Mucosa of descending colon (tissue), 3 donors: ENCODE data around the gene SNX32. TPM values are rescaled to one million over a fixed set of nuclear protein-coding genes. Genes with fewer than 3 reads are reported as not detected.

Experiments
- ATAC-seq: fragments of 200-7000 bp; cut with Tn5 transposase; one replicate; pipeline ENCODE4 v1.9.1; 2020; ENCODE audit warnings: mild to moderate bottlenecking, moderate library complexity
- DNase-seq, 3 donors: peaks; one replicate each; pipeline ENCODE4 v3.0.0-alpha.2; 2020
- H3K36me3 ChIP-seq: fragments of 200-600 bp; one replicate; pipeline ENCODE4 v1.8.0; 2021; ENCODE audit warnings: low read depth, mild to moderate bottlenecking
- H3K4me1 ChIP-seq: fragments of 200-600 bp; one replicate; pipeline ENCODE4 v1.8.0; 2021; ENCODE audit warnings: low read depth, mild to moderate bottlenecking
- H3K4me3 ChIP-seq: fragments of 200-600 bp; one replicate; pipeline ENCODE4 v1.8.0; 2021; ENCODE audit warnings: mild to moderate bottlenecking
- H3K9me3 ChIP-seq: fragments of 200-600 bp; one replicate; pipeline ENCODE4 v1.8.0; 2021; ENCODE audit warnings: mild to moderate bottlenecking
- intact Hi-C, 2 donors: fragments of 100-400 bp; cut with DNase I in 1 of 2; cut with micrococcal nuclease in 1 of 2; formaldehyde crosslinking; loops; one replicate each; pipeline versions ENCODE4 v1.11.0 to v1.11.1; 2022; cut with DNase I, micrococcal nuclease
- total RNA-seq, 3 donors: library from RNA; stranded (reverse); fragmentation: NEBNext Ultra II Directional in 2 of 3; extraction: Animal tissue kit (Norgen Biotek cat#: 25700) in 2 of 3; gene quantifications; one replicate each; pipeline versions ENCODE4 v1.2.1 to v1.2.4, GENCODE V29; 2021 to 2023
- TF ChIP-seq, protein P1 (sequence below): fragments of 200-600 bp; IDR thresholded peaks from one replicate; pipeline ENCODE4 v1.8.0; 2022; ENCODE audit warnings: antibody characterized with exemption, mild to moderate bottlenecking
- donor health status: DM: no; HTN: no; CAD: no; lungs with moderate emphysema.
- donor health status: DM: no; HTN: no; CAD: no.
- donor health status: DM: no; HTN: yes; CAD: no.

The SNX32 gene
- total RNA-seq, 3 donors from 2014 or later, result 1.1 to 9.4 (median 1.4) TPM

DNA sequence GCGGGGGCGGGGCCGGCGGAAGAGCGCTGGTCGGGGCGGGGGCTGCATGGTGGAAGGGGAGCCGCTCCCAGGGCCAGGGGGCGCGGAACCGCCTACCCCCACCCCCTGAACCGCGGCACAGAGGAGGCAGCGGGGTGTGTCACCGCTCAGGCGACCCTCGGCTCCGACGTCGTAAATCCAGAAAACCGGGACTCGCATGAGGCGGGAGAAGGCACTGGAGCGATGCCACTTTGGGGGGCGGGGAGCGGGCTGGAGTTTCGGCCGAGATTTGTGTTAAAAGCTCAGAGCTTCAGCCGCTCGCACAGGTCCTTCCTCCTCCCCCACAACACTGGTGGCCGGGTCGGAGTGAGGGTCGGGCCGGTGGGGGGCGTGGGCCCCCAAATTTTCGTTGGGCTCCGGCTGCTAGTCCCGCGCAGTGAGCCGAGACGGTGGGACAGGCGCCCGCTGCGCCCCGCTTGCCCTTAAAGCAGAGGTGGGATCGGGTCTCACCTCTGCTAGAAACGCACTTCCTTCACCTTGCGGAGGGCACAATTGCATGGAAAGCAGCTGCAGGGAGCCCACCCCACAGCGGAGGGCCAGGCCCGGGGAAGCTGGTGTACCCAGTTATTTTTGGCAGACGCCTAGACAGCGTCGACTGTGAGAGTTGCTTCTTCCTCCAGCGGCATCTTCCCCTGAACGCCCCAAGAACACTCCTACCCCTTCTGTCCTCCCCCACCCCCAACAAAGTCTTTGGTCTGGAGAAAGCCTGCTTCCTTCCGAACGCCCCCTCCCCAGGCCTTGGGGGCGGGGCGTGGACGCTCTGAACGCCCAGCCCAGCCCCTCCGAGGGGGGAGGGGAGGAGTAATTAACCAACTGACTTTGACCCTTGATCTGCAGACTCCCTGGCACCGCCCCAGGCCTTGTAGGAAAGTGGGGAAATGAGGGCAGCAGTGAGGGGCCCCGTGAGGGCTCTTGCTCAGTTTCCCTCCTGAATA lies 45.8 kb upstream of the SNX32 start:
- H3K4me3 ChIP-seq, result peak overlapping the region; percentile 64

GRCh38 chr11:65788821-65789220 lies 44.9 kb upstream of the SNX32 start:
- peak in 2 of 3 donors; percentile 35 to 57 for DNase-seq
- Histone ChIP-seq H3K4me1 (peaks cover 47% of the 10 kb centered on the region), H3K36me3 (no peaks in the 10 kb centered on the region)

More for the DNA sequence above, 45.8 kb upstream of the SNX32 start:
- peaks cover 39% of the 10 kb centered on the region for H3K4me1 ChIP-seq
- no peaks in the 10 kb centered on the region for H3K9me3 ChIP-seq
- TF ChIP-seq, protein P1, sequence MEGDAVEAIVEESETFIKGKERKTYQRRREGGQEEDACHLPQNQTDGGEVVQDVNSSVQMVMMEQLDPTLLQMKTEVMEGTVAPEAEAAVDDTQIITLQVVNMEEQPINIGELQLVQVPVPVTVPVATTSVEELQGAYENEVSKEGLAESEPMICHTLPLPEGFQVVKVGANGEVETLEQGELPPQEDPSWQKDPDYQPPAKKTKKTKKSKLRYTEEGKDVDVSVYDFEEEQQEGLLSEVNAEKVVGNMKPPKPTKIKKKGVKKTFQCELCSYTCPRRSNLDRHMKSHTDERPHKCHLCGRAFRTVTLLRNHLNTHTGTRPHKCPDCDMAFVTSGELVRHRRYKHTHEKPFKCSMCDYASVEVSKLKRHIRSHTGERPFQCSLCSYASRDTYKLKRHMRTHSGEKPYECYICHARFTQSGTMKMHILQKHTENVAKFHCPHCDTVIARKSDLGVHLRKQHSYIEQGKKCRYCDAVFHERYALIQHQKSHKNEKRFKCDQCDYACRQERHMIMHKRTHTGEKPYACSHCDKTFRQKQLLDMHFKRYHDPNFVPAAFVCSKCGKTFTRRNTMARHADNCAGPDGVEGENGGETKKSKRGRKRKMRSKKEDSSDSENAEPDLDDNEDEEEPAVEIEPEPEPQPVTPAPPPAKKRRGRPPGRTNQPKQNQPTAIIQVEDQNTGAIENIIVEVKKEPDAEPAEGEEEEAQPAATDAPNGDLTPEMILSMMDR, result no peak
- intact Hi-C loops, result no loop called here
- no peaks in the 10 kb centered on the region for H3K36me3 ChIP-seq
- DNase-seq (peak; percentile 87 to 97 (median 91)), ATAC-seq (peak; percentile 58)

GRCh38 chr11:65789230-65790103 lies 44.3 kb upstream of the SNX32 start:
- ATAC-seq, result no peak
- TF ChIP-seq, protein P1, result no peak
- peak in 2 of 3 donors; percentile 13 to 31 for DNase-seq
- intact Hi-C loops, result no loop called here
- Histone ChIP-seq H3K4me1 (peaks cover 50% of the 10 kb centered on the region), H3K4me3 (no peak overlapping the region), H3K9me3 (no peaks in the 10 kb centered on the region), H3K36me3 (no peaks in the 10 kb centered on the region)

More at GRCh38 chr11:65788821-65789220, 44.9 kb upstream of the SNX32 start:
- ATAC-seq, result no peak
- H3K4me3 ChIP-seq, result no peak overlapping the region
- no peaks in the 10 kb centered on the region for H3K9me3 ChIP-seq
- TF ChIP-seq, protein P1, result no peak
- intact Hi-C loops, result no loop called here

GRCh38 chr11:65790104-65790901 lies 43.5 kb upstream of the SNX32 start:
- H3K4me3 ChIP-seq, result no peak overlapping the region
- H3K9me3 ChIP-seq, result no peaks in the 10 kb centered on the region
- ATAC-seq (no peak), DNase-seq (peak in 2 of 3 donors; percentile 31 to 48)
- TF ChIP-seq, protein P1, result no peak
- H3K36me3 ChIP-seq, result peaks cover under 1% of the 10 kb centered on the region
- intact Hi-C loops, result no loop called here
- H3K4me1 ChIP-seq, result peaks cover 50% of the 10 kb centered on the region
